ENCODE data around the gene DNLZ.

DNLZ gene

GRCh38 chr9:136361754-136362449 lies 1.6 kb downstream of the DNLZ start:
- no peak for TF ChIP-seq POLR2AphosphoS5 (IDR thresholded peaks at IDR 0.05; ENCODE audit: low read depth, low read length)
- TF ChIP-seq SIN3A (IDR thresholded peaks at IDR 0.05; ENCODE audit: borderline replicate concordance, insufficient read depth, low read length) = no peak
- no peak for TF ChIP-seq FOXP2 (optimal IDR thresholded peaks at IDR 0.05; ENCODE audit: borderline replicate concordance, extremely low read depth, extremely low read length, insufficient read depth)
- TF ChIP-seq TAF1 (IDR thresholded peaks at IDR 0.05; ENCODE audit: borderline replicate concordance, insufficient read depth, low read length) = no peak
- no peak for TF ChIP-seq REST (IDR thresholded peaks at IDR 0.05; ENCODE audit: insufficient read depth in 1 of 2, low read depth in 2 of 2, low read length in 2 of 2)

- no peak for TF ChIP-seq FOXP2 (optimal IDR thresholded peaks at IDR 0.05; ENCODE audit: borderline replicate concordance, extremely low read depth, extremely low read length, insufficient read depth)
- no peak for TF ChIP-seq POLR2AphosphoS5 (IDR thresholded peaks at IDR 0.05; ENCODE audit: low read depth, low read length)
- no peak for TF ChIP-seq REST (IDR thresholded peaks at IDR 0.05; ENCODE audit: insufficient read depth in 1 of 2, low read depth in 2 of 2, low read length in 2 of 2)
- no peak for TF ChIP-seq TAF1 (IDR thresholded peaks at IDR 0.05; ENCODE audit: borderline replicate concordance, insufficient read depth, low read length)
- no peak for TF ChIP-seq SIN3A (IDR thresholded peaks at IDR 0.05; ENCODE audit: borderline replicate concordance, insufficient read depth, low read length)
Observed at GRCh38 chr9:136361047-136361753, 2.3 kb downstream of the DNLZ start.

GRCh38 chr9:136359774-136360718 lies 3.5 kb downstream of the DNLZ start:
- no peak for TF ChIP-seq FOXP2 (optimal IDR thresholded peaks at IDR 0.05; ENCODE audit: borderline replicate concordance, extremely low read depth, extremely low read length, insufficient read depth)
- no peak for TF ChIP-seq SIN3A (IDR thresholded peaks at IDR 0.05; ENCODE audit: borderline replicate concordance, insufficient read depth, low read length)
- no peak for TF ChIP-seq REST (IDR thresholded peaks at IDR 0.05; ENCODE audit: insufficient read depth in 1 of 2, low read depth in 2 of 2, low read length in 2 of 2)
- TF ChIP-seq TAF1 (IDR thresholded peaks at IDR 0.05; ENCODE audit: borderline replicate concordance, insufficient read depth, low read length) = no peak
- no peak; the same call in 1 of the 2 replicates for TF ChIP-seq POLR2AphosphoS5 (IDR thresholded peaks at IDR 0.05; ENCODE audit: low read depth, low read length)

- TF ChIP-seq TAF1 (IDR thresholded peaks at IDR 0.05; ENCODE audit: borderline replicate concordance, insufficient read depth, low read length) = no peak
- TF ChIP-seq POLR2AphosphoS5 (IDR thresholded peaks at IDR 0.05; ENCODE audit: low read depth, low read length) = no peak
- TF ChIP-seq SIN3A (IDR thresholded peaks at IDR 0.05; ENCODE audit: borderline replicate concordance, insufficient read depth, low read length) = no peak
- TF ChIP-seq REST (IDR thresholded peaks at IDR 0.05; ENCODE audit: insufficient read depth in 1 of 2, low read depth in 2 of 2, low read length in 2 of 2) = no peak
- TF ChIP-seq FOXP2 (optimal IDR thresholded peaks at IDR 0.05; ENCODE audit: borderline replicate concordance, extremely low read depth, extremely low read length, insufficient read depth) = no peak
Observed at GRCh38 chr9:136358888-136359287, 4.7 kb downstream of the DNLZ start.

Measured in PFSK-1 (cell line).